Measurements from ENCODE around the gene EMILIN1.

- TF ChIP-seq POLR2A (IDR thresholded peaks at IDR 0.05; ENCODE audit: low read depth, low read length), result no peak
- TF ChIP-seq EZH2 (IDR thresholded peaks at IDR 0.05; ENCODE audit: borderline replicate concordance, low read depth, low read length, severe bottlenecking), result no peak
These were observed 23.9 kb downstream of the EMILIN1 start for GRCh38 chr2:27102329-27102728.

Data from endothelial cell of umbilical vein (primary cell).